Esophagus (tissue), 2 donors: ENCODE data around the gene ARX. TPM values are rescaled to one million over a fixed set of nuclear protein-coding genes. Genes with fewer than 3 reads are reported as not detected.
A peak's percentile ranks its signal among the peaks of the same experiment; 100 is the strongest.

Experiments used
- H3K27ac ChIP-seq, 2 donors: one replicate each; pipeline ENCODE4 v1.5.1; 2013; ENCODE audit warnings: low read depth in 2 of 2, mild to moderate bottlenecking in 2 of 2, inconsistent platforms in 1 of 2, low read length in 1 of 2, moderate library complexity in 1 of 2
- H3K27me3 ChIP-seq, 2 donors: one replicate each; pipeline ENCODE4 v1.6.1; 2013; ENCODE audit warnings: low read length in 2 of 2, control low read depth in 1 of 2, mild to moderate bottlenecking in 1 of 2; ENCODE audit not compliant: insufficient read depth in 2 of 2, control insufficient read depth in 1 of 2
- H3K36me3 ChIP-seq, 2 donors: one replicate each; pipeline ENCODE4 v1.6.1; 2013; ENCODE audit warnings: low read length in 1 of 2; ENCODE audit not compliant: control insufficient read depth in 2 of 2, insufficient read depth in 2 of 2
- H3K4me1 ChIP-seq, 2 donors: one replicate each; pipeline ENCODE4 v1.6.1; 2013; ENCODE audit warnings: low read length in 1 of 2; ENCODE audit not compliant: control insufficient read depth in 2 of 2, insufficient read depth in 2 of 2
- H3K4me3 ChIP-seq, 2 donors: one replicate each; pipeline ENCODE4 v1.5.1; 2013; ENCODE audit warnings: low read length in 2 of 2, mild to moderate bottlenecking in 2 of 2, low read depth in 1 of 2, moderate library complexity in 1 of 2
- H3K9me3 ChIP-seq, 2 donors: one replicate each; pipeline ENCODE4 v1.6.1; 2013; ENCODE audit warnings: mild to moderate bottlenecking in 2 of 2, low read depth in 1 of 2, low read length in 1 of 2, moderate library complexity in 1 of 2; ENCODE audit not compliant: control insufficient read depth in 2 of 2, insufficient read depth in 1 of 2
- WGBS, 2 donors: extraction: QIAGEN DNeasy Blood & Tissue Kit; methylation state at CpG; one replicate each; pipeline ENCODE4 v1.1.7; 2013; 5-methylcytosine and 5-hydroxymethylcytosine counted together
- polyA plus RNA-seq, 2 donors: library from polyadenylated mRNA; stranded (reverse); fragments of 200-250 nt; gene quantifications; one replicate each; pipeline ENCODE4 v1.2.3, GENCODE V29; 2013
- donor health status: healthy with polysubstance abuse.
- donor health status: Bipolar disorder and iron deficiency.

Gene ARX
- polyA plus RNA-seq, 2 donors = not detected

GRCh38 chrX:25004040-25004439 lies 11.7 kb downstream of the ARX start:
- H3K4me3 ChIP-seq = peak overlapping the region in 1 of 2 donors; percentile 40
- WGBS, 2 donors = 24 to 33% methylated on average over 10 of the region's 10 CpGs
- peaks cover 3 to 15% of the 10 kb centered on the region in 2 donors for H3K4me1 ChIP-seq
- H3K27me3 ChIP-seq = peaks cover 4 to 11% of the 10 kb centered on the region in 2 donors
- H3K27ac ChIP-seq = no peak overlapping the region
- peaks cover 0 to 7% of the 10 kb centered on the region in 2 donors for H3K9me3 ChIP-seq
- H3K36me3 ChIP-seq = no peaks in the 10 kb centered on the region

DNA sequence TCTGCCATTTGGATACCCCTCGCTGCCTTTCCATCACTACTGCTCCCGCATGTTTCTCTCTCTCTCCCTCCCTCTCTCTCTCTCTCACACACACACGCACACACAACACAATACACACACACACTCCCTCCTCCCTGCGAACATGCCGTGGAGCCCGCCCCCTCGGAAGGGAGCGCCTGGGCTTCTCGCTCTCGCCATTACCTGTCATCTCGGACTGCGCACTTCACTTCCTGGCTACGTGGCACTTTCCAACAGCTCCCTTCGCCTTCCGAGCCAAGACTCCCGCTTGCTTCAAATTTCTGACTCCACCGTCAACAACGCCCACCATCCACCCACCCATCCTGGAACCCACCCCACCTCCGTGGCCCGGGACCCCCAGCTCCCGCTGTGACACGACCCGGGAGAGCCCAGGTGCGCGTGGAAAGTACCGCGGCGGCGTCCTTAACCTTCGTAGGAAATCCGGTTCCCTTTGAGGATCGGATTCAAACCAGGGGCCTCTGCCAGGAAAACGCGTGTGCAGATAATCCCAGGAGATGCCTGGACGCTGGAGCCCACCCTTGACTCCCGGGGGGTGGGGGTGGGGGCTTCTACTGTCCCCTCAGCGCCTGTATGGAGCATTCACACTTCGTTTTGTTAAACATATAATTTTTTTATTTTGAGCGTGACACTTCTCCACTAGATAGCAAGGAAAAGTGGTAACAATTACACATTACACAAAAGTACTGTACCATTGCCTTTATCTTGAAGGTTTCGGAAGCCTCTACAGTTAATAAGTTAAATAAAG lies 12.5 kb downstream of the ARX start:
- H3K27me3 ChIP-seq = peaks cover 7 to 11% of the 10 kb centered on the region in 2 donors
- no peaks in the 10 kb centered on the region for H3K36me3 ChIP-seq
- no peak overlapping the region for H3K27ac ChIP-seq
- H3K4me1 ChIP-seq = peaks cover 3 to 15% of the 10 kb centered on the region in 2 donors
- 17 to 30% methylated on average over 40 of the region's 40 CpGs for WGBS, 2 donors
- peak overlapping the region in 1 of 2 donors; percentile 46 for H3K4me3 ChIP-seq
- peaks cover 0 to 7% of the 10 kb centered on the region in 2 donors for H3K9me3 ChIP-seq

- peak overlapping the region in 1 of 2 donors; percentile 46 for H3K4me3 ChIP-seq
- peaks cover 4 to 11% of the 10 kb centered on the region in 2 donors for H3K27me3 ChIP-seq
- H3K9me3 ChIP-seq = peaks cover 0 to 7% of the 10 kb centered on the region in 2 donors
- no peaks in the 10 kb centered on the region for H3K36me3 ChIP-seq
- H3K4me1 ChIP-seq = peaks cover 3 to 15% of the 10 kb centered on the region in 2 donors
- WGBS, 2 donors = 5 to 25% methylated on average over 19 to 33 of the region's 33 CpGs
- no peak overlapping the region for H3K27ac ChIP-seq
Measured at GRCh38 chrX:25002661-25003020, 13.1 kb downstream of the ARX start.

GRCh38 chrX:25001808-25002660 lies 13.7 kb downstream of the ARX start:
- Histone ChIP-seq H3K36me3 (no peaks in the 10 kb centered on the region), H3K27me3 (peaks cover 4 to 11% of the 10 kb centered on the region in 2 donors), H3K9me3 (peaks cover 0 to 7% of the 10 kb centered on the region in 2 donors), H3K4me1 (peaks cover 1 to 15% of the 10 kb centered on the region in 2 donors), H3K4me3 (peak overlapping the region in 1 of 2 donors; percentile 46), H3K27ac (no peak overlapping the region)
- 35 to 48% methylated on average over 40 to 65 of the region's 65 CpGs for WGBS, 2 donors

GRCh38 chrX:24999511-24999910 lies 16.3 kb downstream of the ARX start:
- peaks cover 0 to 7% of the 10 kb centered on the region in 2 donors for H3K4me1 ChIP-seq
- 61 to 92% methylated on average over 8 of the region's 8 CpGs for WGBS, 2 donors
- no peak overlapping the region for H3K27ac ChIP-seq
- peaks cover 2 to 4% of the 10 kb centered on the region in 2 donors for H3K27me3 ChIP-seq
- no peak overlapping the region for H3K4me3 ChIP-seq
- no peaks in the 10 kb centered on the region for H3K36me3 ChIP-seq
- peaks cover 0 to 3% of the 10 kb centered on the region in 2 donors for H3K9me3 ChIP-seq

- no peak overlapping the region for H3K27ac ChIP-seq
- H3K4me1 ChIP-seq = no peaks in the 10 kb centered on the region
- H3K4me3 ChIP-seq = no peak overlapping the region
- H3K27me3 ChIP-seq = peaks cover 0 to 4% of the 10 kb centered on the region in 2 donors
- H3K9me3 ChIP-seq = no peaks in the 10 kb centered on the region
- WGBS, 2 donors = 58 to 82% methylated on average over 5 of the region's 5 CpGs
- H3K36me3 ChIP-seq = no peaks in the 10 kb centered on the region
Measured at GRCh38 chrX:24996096-24996709, 19.6 kb downstream of the ARX start.

- H3K36me3 ChIP-seq = no peaks in the 10 kb centered on the region
- no peaks in the 10 kb centered on the region for H3K9me3 ChIP-seq
- H3K27me3 ChIP-seq = peaks cover 0 to 4% of the 10 kb centered on the region in 2 donors
- 72 to 96% methylated on average over 8 of the region's 8 CpGs for WGBS, 2 donors
- H3K27ac ChIP-seq = no peak overlapping the region
- H3K4me3 ChIP-seq = no peak overlapping the region
- no peaks in the 10 kb centered on the region for H3K4me1 ChIP-seq
Measured at GRCh38 chrX:24993879-24994278, 21.9 kb downstream of the ARX start.

DNA sequence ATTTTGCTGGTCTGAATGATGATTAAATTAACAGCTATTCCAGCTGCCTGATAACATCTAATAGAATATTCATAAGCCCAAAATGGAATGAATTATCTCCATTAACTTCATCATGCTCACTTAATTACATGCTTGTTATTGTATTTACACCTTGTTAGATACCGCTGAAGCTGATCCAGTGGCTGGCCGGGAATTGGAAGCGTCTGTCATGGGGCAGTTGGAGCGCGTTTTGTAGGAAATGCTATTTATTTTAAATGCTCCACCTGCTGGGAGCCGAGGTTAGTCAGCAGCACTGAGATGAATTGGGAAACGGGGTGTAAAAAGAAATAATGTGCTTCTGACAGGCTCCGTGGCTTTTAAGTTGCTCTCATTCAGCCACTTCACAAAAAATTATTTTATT lies 25.2 kb downstream of the ARX start:
- Histone ChIP-seq H3K4me3 (no peak overlapping the region), H3K4me1 (no peaks in the 10 kb centered on the region), H3K27me3 (peaks cover 0 to 2% of the 10 kb centered on the region in 2 donors), H3K9me3 (no peaks in the 10 kb centered on the region), H3K36me3 (no peaks in the 10 kb centered on the region), H3K27ac (no peak overlapping the region)
- WGBS, 2 donors = 57 to 87% methylated on average over 8 of the region's 8 CpGs

DNA sequence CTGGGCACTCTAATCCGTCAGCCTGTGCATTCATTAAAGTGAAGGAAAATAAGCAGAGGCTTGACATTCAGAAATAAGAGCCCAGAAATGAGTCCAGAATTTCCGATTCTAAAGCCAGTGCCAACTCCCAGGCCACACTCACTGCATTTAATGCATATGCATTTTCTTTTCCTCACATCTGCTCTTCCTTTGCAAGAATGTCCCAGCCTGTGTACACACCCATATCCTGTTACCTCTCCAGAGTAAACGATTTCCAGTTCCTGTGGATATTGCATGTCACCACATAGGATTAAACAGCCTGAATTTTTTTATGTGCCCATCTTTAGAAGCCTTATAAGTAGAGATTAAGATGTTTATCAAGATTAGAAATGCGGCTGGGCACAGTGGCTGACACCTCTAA lies 27.5 kb downstream of the ARX start:
- WGBS, 2 donors = 68 to 77% methylated on average over 4 of the region's 4 CpGs
- peaks cover 0 to 2% of the 10 kb centered on the region in 2 donors for H3K27me3 ChIP-seq
- H3K4me3 ChIP-seq = no peak overlapping the region
- H3K9me3 ChIP-seq = no peaks in the 10 kb centered on the region
- H3K36me3 ChIP-seq = no peaks in the 10 kb centered on the region
- no peaks in the 10 kb centered on the region for H3K4me1 ChIP-seq
- H3K27ac ChIP-seq = no peak overlapping the region
